Heart left ventricle (tissue), 16 donors: ENCODE results near the gene STARD4. TPM values are rescaled to one million over a fixed set of nuclear protein-coding genes. Genes with fewer than 3 reads are reported as not detected.
A peak's percentile ranks its signal among the peaks of the same experiment; 100 is the strongest.

Source experiments
- ATAC-seq, 4 donors: fragments of 200-7000 bp; cut with Tn5 transposase; one replicate each; pipeline ENCODE4 v1.9.1; 2020 to 2022; ENCODE audit warnings: moderate library complexity in 4 of 4, mild to moderate bottlenecking in 3 of 4, moderate number of reproducible peaks in 1 of 4
- DNase-seq, 5 donors: peaks; one replicate each; pipeline ENCODE4 v3.0.0-alpha.2; 2020
- H3K27ac ChIP-seq, 12 donors: fragments of 200-600 bp; sonication (generic) in 4 of 12; one replicate each; pipeline versions ENCODE4 v1.5.0 to v1.8.0; 2016 to 2022; ENCODE audit warnings: mild to moderate bottlenecking in 2 of 12
- H3K27me3 ChIP-seq, 9 donors: fragments of 200-600 bp; sonication (generic) in 2 of 9; one replicate each; pipeline versions ENCODE4 v1.5.1 to v1.8.0; 2016 to 2022; ENCODE audit warnings: mild to moderate bottlenecking in 3 of 9
- H3K36me3 ChIP-seq, 9 donors: fragments of 200-600 bp; sonication (generic) in 2 of 9; one replicate each; pipeline versions ENCODE4 v1.5.0 to v1.8.0; 2018 to 2022; ENCODE audit warnings: mild to moderate bottlenecking in 2 of 9
- H3K4me1 ChIP-seq, 12 donors: fragments of 200-600 bp; sonication (generic) in 4 of 12; one replicate each; pipeline versions ENCODE4 v1.5.0 to v1.8.0; 2016 to 2022; ENCODE audit warnings: mild to moderate bottlenecking in 3 of 12
- H3K4me3 ChIP-seq, 12 donors: fragments of 200-600 bp; sonication (generic) in 4 of 12; one replicate each; pipeline versions ENCODE4 v1.5.0 to v1.8.0; 2017 to 2022; ENCODE audit warnings: mild to moderate bottlenecking in 9 of 12, moderate library complexity in 4 of 12
- H3K9me3 ChIP-seq, 12 donors: fragments of 200-600 bp; sonication (generic) in 4 of 12; one replicate each; pipeline versions ENCODE4 v1.5.0 to v1.8.0; 2016 to 2022; ENCODE audit warnings: mild to moderate bottlenecking in 1 of 12
- POLR2A ChIP-seq, 2 donors: fragments of 450-650 bp; IDR thresholded peaks; one replicate each; pipeline ENCODE4 v1.6.1; 2017; ENCODE audit warnings: antibody characterized with exemption in 2 of 2, mild to moderate bottlenecking in 2 of 2, moderate library complexity in 2 of 2
- WGBS, 4 donors: extraction: QIAGEN DNeasy Blood & Tissue Kit in 2 of 4; methylation state at CpG; one replicate each; pipeline versions ENCODE4 v1.1.5 to v1.1.7; 2013 to 2018; 5-methylcytosine and 5-hydroxymethylcytosine counted together
- intact Hi-C, 10 donors: fragments of 100-400 bp; cut with DNase I; formaldehyde crosslinking; loops; one replicate each; pipeline versions ENCODE4 v1.11.1 to v1.14.2; 2022
- polyA plus RNA-seq, 2 donors: library from polyadenylated mRNA; stranded (reverse); fragments of 200-250 nt; gene quantifications; one replicate each; pipeline ENCODE4 v1.2.3, GENCODE V29; 2013
- total RNA-seq, 9 donors: library from RNA; depleted of rRNA in 2 of 9; stranded (reverse); fragments of >200 nt in 2 of 9; fragmentation: NEBNext Ultra II Directional in 3 of 9; extraction: Animal tissue kit (Norgen Biotek cat#: 25700) in 3 of 9; gene quantifications; one replicate each; pipeline versions ENCODE4 v1.1.0 to v1.2.4, GENCODE V29; 2016 to 2023
- TF ChIP-seq, protein P1 (sequence below), 12 donors: fragments of 200-600 bp; sonication (generic) in 4 of 12; IDR thresholded peaks; one replicate each; pipeline versions ENCODE4 v1.5.0 to v1.8.0; 2018 to 2022; ENCODE audit warnings: antibody characterized with exemption in 12 of 12, mild to moderate bottlenecking in 5 of 12
- donor health status: ischemic (EF 13 %, LVEDD 7.1; RV severe dilation, severe dysfunction).
- donor health status: healthy with polysubstance abuse.
- donor health status: DM: no; HTN: yes; CAD: no.
- donor health status: DM: no; HTN: no; CAD: no.
- donor health status: ischemic (EF 25% LVEDD 6.9; RV normal size, moderate dysfunction).
- donor health status: ischemic (EF 25% LVEDD 5.7; RV mildly dilated, moderate dysfunction).
- donor health status: healthy.
- donor health status: DM: yes; HTN: yes; CAD: no.
- donor health status: ischemic (EF 35%, LVEDD 5.7; RV mildly dilated, moderate dysfunction).
- donor health status: nonischemic (EF 11% LVEDD 7.7; RV severe dilation, severe dysfunction).
- donor health status: DM: yes; HTN: yes; CAD: no.
- donor health status: PGD.
- donor health status: ischemic (EF 29% LVEDD 5.4; RV normal size, mild dysfunction).
- donor health status: nonischemic (EF 23%, LVEDD 6.1; RV moderate dilation, normal function).

The STARD4 gene
- total and polyA plus RNA-seq, 11 donors: 3.1 to 18.2 (median 9.4) TPM

DNA sequence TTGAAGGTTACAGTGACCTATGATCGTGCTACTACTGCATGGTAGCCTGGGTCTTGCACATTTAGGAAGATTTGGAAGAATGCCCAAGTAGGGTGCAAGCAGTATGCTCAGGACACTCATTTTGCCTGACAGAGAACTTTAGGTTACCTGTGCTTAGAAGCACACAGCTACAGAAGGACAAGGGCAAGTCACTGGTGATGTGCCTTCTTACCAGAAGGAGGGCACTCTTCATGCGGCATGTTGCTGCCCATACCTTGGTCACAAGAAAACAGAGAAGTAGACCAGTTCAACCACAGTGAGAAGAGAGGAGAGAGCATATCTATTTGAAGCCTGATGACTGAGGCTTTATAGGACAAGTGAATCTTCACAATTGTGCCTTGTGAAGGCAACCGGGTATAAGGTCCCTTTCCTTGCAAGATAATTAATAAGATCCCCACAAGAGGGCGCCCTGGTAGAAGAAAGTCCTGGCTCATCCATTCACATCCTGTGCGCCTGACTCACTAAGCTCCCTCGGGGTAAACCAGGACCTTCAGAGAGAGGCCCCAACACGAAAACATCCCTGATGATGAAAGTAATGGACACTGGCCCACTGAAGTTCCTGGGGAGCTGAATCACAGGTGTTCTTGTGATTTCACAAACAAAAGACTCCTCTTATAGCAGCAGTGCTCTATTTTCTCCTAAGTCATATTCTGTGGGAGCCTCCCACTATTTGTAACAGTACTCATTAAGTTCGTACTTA lies 38.1 kb upstream of the STARD4 start:
- Histone ChIP-seq H3K4me3 (peak overlapping the region in 3 of 12 donors; percentile 2 to 15 (median 2)), H3K36me3 (no peaks in the 10 kb centered on the region), H3K9me3 (no peaks in the 10 kb centered on the region), H3K27ac (peak overlapping the region; percentile 14 to 83 (median 74)), H3K4me1 (peaks cover 0 to 29% (median 14%) of the 10 kb centered on the region in 12 donors), H3K27me3 (no peaks in the 10 kb centered on the region)
- intact Hi-C loops: loop anchor here (1.0 to 10.0 kb wide), 18 partner anchors 38 to 597 kb away; partner anchors contain the start of genes NREP (in 8 of the 10) and STARD4 (in 1 of the 10)
- 22 to 28% (median 27%) methylated on average over 8 of the region's 8 CpGs for WGBS, 4 donors
- peak; percentile 71 to 89 (median 84) for DNase-seq
- ATAC-seq: peak; percentile 88 to 94 (median 92)
- TF ChIP-seq POLR2A (IDR thresholded peaks at IDR 0.05): no peak
- TF ChIP-seq, protein P1, sequence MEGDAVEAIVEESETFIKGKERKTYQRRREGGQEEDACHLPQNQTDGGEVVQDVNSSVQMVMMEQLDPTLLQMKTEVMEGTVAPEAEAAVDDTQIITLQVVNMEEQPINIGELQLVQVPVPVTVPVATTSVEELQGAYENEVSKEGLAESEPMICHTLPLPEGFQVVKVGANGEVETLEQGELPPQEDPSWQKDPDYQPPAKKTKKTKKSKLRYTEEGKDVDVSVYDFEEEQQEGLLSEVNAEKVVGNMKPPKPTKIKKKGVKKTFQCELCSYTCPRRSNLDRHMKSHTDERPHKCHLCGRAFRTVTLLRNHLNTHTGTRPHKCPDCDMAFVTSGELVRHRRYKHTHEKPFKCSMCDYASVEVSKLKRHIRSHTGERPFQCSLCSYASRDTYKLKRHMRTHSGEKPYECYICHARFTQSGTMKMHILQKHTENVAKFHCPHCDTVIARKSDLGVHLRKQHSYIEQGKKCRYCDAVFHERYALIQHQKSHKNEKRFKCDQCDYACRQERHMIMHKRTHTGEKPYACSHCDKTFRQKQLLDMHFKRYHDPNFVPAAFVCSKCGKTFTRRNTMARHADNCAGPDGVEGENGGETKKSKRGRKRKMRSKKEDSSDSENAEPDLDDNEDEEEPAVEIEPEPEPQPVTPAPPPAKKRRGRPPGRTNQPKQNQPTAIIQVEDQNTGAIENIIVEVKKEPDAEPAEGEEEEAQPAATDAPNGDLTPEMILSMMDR (IDR thresholded peaks at IDR 0.05): peak; percentile 58 to 81 (median 75)

DNA sequence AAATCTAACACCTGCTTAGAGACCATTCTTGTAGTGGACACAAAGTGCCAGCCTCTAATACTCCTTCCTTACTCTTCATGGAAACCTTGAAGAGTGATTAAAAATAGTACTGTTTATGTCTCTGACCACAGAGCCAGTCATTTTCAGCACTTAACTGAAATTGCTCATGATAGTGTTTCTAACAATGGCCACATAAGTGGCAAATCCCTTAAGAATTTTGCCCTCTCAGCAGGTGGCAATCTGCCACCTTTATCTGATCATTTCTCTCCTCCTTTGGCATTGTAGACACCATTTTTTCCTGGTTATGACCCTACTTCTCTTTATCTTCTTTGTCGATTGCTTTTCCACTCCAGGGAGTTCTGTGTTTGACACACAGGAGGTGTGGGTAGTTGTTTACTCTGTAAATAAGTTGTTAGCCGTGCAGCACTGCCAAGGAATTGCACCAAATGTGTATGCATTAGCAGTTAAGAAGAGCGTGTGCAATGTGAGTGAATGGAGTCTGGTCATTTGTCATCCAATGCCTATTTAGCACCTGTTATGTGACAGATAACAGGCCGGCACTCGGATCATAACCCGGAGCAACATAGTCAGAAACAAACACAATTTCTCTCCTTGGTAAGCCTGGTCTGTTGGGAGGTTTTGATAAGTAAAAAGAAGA lies 36.8 kb upstream of the STARD4 start:
- intact Hi-C loops: loop anchor here in 1 of 10 donors (2.0 kb wide), 1 partner anchor 208 kb away; the partner anchor contains the start of gene NREP
- WGBS, 4 donors: 43 to 57% (median 50%) methylated on average over 6 of the region's 6 CpGs
- DNase-seq (peak in 1 of 5 donors; percentile 30), ATAC-seq (no peak)
- H3K4me1 ChIP-seq: peaks cover 0 to 29% (median 14%) of the 10 kb centered on the region in 12 donors
- peak overlapping the region in 2 of 12 donors; percentile 71 to 78 for H3K27ac ChIP-seq
- TF ChIP-seq, protein P1 (IDR thresholded peaks at IDR 0.05): no peak
- TF ChIP-seq POLR2A (IDR thresholded peaks at IDR 0.05): no peak
- H3K9me3 ChIP-seq: no peaks in the 10 kb centered on the region
- H3K4me3 ChIP-seq: no peak overlapping the region
- no peaks in the 10 kb centered on the region for H3K36me3 ChIP-seq
- H3K27me3 ChIP-seq: no peaks in the 10 kb centered on the region

DNA sequence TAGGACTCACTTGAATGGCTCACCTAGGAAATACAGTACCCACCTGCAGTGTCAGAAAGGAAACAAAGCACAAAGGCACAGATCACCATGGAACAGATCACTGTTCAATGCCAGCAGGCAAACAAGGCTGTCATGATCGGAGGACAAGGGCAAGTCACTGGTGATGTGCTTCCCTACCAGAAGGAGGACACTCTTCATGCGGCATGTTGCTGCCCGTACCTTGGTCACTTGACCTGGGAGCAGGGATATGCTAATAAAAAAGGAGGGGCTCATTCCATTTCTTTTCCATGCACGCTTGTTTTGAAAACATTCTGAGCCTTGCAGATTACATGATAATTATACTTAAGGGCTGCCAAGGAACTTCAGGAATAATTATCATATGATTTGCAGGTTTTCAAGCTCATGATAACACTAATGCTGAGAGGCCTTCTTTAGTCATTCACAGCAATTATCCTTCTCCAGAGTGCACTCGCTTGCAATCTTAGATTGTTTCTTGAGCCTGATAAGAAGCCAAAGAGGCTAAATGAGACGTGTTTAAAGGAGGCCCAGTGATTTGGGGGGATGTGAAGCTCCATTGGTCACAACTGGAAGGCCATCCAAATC lies 36.1 kb upstream of the STARD4 start:
- TF ChIP-seq, protein P1 (IDR thresholded peaks at IDR 0.05): no peak
- no peak for TF ChIP-seq POLR2A (IDR thresholded peaks at IDR 0.05)
- no peaks in the 10 kb centered on the region for H3K36me3 ChIP-seq
- intact Hi-C loops: loop anchor here in 1 of 10 donors (2.0 kb wide), 1 partner anchor 208 kb away; the partner anchor contains the start of gene NREP
- H3K4me1 ChIP-seq: peaks cover 0 to 29% (median 14%) of the 10 kb centered on the region in 12 donors
- no peaks in the 10 kb centered on the region for H3K9me3 ChIP-seq
- WGBS, 4 donors: 70 to 84% (median 78%) methylated on average over 6 of the region's 6 CpGs
- no peaks in the 10 kb centered on the region for H3K27me3 ChIP-seq
- no peak for ATAC-seq
- DNase-seq: no peak
- no peak overlapping the region for H3K27ac ChIP-seq
- H3K4me3 ChIP-seq: no peak overlapping the region

DNA sequence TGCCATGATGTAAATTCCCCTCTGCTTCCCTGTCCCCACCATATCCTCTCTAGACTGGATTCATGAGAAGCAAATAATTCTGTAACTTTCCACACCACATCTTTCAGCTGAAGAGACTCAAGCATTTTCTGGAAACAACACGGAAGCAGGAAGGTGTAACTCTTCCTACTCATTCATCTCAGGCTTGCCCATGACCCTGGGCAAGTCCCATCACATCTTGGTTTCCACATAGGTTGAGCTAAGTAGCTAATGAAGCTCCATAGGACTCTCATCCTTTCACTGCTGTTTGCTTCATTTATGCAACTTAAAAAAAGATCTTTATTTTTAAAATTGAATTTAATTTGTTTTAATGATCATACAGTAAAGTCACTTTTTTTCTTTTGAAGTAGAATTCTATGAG lies 32.7 kb upstream of the STARD4 start:
- H3K36me3 ChIP-seq: no peaks in the 10 kb centered on the region
- intact Hi-C loops: no loop called here
- ATAC-seq: no peak
- H3K9me3 ChIP-seq: no peaks in the 10 kb centered on the region
- 79 to 95% (median 85%) methylated on average over 1 of the region's 1 CpG for WGBS, 4 donors
- H3K4me1 ChIP-seq: peaks cover 0 to 5% (median under 1%) of the 10 kb centered on the region in 12 donors
- no peak for TF ChIP-seq POLR2A (IDR thresholded peaks at IDR 0.05)
- TF ChIP-seq, protein P1 (IDR thresholded peaks at IDR 0.05): no peak
- no peak overlapping the region for H3K27ac ChIP-seq
- H3K4me3 ChIP-seq: no peak overlapping the region
- DNase-seq: no peak
- no peaks in the 10 kb centered on the region for H3K27me3 ChIP-seq
